ENCODE data around the gene ELOA. TPM values are rescaled to one million over a fixed set of nuclear protein-coding genes. Genes with fewer than 3 reads are reported as not detected.
A peak's percentile ranks its signal among the peaks of the same experiment; 100 is the strongest.
"Not testable (repeated sequence)": the region's sequence is repeated elsewhere in the genome, so short reads cannot be mapped to it uniquely, and the experiment has no call there.

Gene ELOA
- total RNA-seq, 3 donors from 2014 or later (not counting 1 experiment from before 2014, with no cell fraction given), result 28.7 to 48.2 (median 36.9) TPM

- Mint-ChIP-seq H3K27ac (peak within 1 kb of the TSS; percentile 85 to 92), H3K4me3 (peak within 1 kb of the TSS; percentile 94), H3K36me3 (no peaks in the 10 kb centered on the region), H3K4me1 (peaks cover 16 to 29% of the 10 kb centered on the region in 2 donors), H3K9me3 (no peaks in the 10 kb centered on the region), H3K27me3 (ENCODE audit: low read depth in 2 of 2) (no peaks in the 10 kb centered on the region)
- Histone ChIP-seq H3K4me3 (ENCODE audit: low read length) (peak within 1 kb of the TSS; percentile 93), H3K9me3 (ENCODE audit: control insufficient read depth, insufficient read depth, low read length) (no peaks in the 10 kb centered on the region), H3K27ac (ENCODE audit: low read length) (peak within 1 kb of the TSS; percentile 88), H3K36me3 (ENCODE audit: control insufficient read depth, insufficient read depth, low read length) (peaks cover 15% of the 10 kb centered on the region), H3K4me1 (ENCODE audit: control insufficient read depth, insufficient read depth, low read length) (peaks cover 30% of the 10 kb centered on the region), H3K27me3 (ENCODE audit: control insufficient read depth, insufficient read depth, low read length) (no peaks in the 10 kb centered on the region)
- no peak for TF ChIP-seq CTCF (IDR thresholded peaks at IDR 0.05)
- WGBS (ENCODE audit: insufficient coverage), result under 1% methylated on average over 82 of the region's 82 CpGs
- DNase-seq (peak; percentile 93 to 98), ATAC-seq (peak; percentile 92 to 98 (median 93))
- intact Hi-C loops (cut with micrococcal nuclease), result loop anchor here (1.0 to 2.0 kb wide), 2 partner anchors 25 to 68 kb away; partner anchors contain the start of genes FUCA1 and HMGCL
Observed at GRCh38 chr1:23800400-23801337, 57.4 kb downstream of the ELOA start, which contains the start of gene GALE. Gene GALE, minus strand, starts transcription at chr1:23800754. Its CDS starts 1,747 bp downstream, at chr1:23799007.

- peak overlapping the region; percentile 85 to 92 for H3K27ac Mint-ChIP-seq
- H3K9me3 Mint-ChIP-seq, result no peaks in the 10 kb centered on the region
- peak overlapping the region; percentile 94 for H3K4me3 Mint-ChIP-seq
- no peaks in the 10 kb centered on the region for H3K36me3 Mint-ChIP-seq
- H3K36me3 ChIP-seq (ENCODE audit: control insufficient read depth, insufficient read depth, low read length), result peaks cover 12% of the 10 kb centered on the region
- H3K27me3 ChIP-seq (ENCODE audit: control insufficient read depth, insufficient read depth, low read length), result no peaks in the 10 kb centered on the region
- DNase-seq, result peak in 1 of 2 donors; percentile 16
- no peaks in the 10 kb centered on the region for H3K9me3 ChIP-seq (ENCODE audit: control insufficient read depth, insufficient read depth, low read length)
- H3K4me1 Mint-ChIP-seq, result peaks cover 16 to 31% of the 10 kb centered on the region in 2 donors
- 55% methylated on average over 19 of the region's 19 CpGs for WGBS (ENCODE audit: insufficient coverage)
- H3K27me3 Mint-ChIP-seq (ENCODE audit: low read depth in 2 of 2), result no peaks in the 10 kb centered on the region
- peak overlapping the region; percentile 77 for H3K4me3 ChIP-seq (ENCODE audit: low read length)
- no peak for ATAC-seq
- H3K27ac ChIP-seq (ENCODE audit: low read length), result peak overlapping the region; percentile 88
- no peak for TF ChIP-seq CTCF (IDR thresholded peaks at IDR 0.05)
- intact Hi-C loops (cut with micrococcal nuclease), result loop anchor here (2.0 kb wide), 1 partner anchor 67 kb away; the partner anchor contains the start of gene FUCA1
- peaks cover 30% of the 10 kb centered on the region for H3K4me1 ChIP-seq (ENCODE audit: control insufficient read depth, insufficient read depth, low read length)
Observed at GRCh38 chr1:23801338-23801748, 58.1 kb downstream of the ELOA start.

GRCh38 chr1:23801876-23802275, 58.6 kb downstream of the ELOA start:
- no peak overlapping the region for H3K4me3 ChIP-seq (ENCODE audit: low read length)
- DNase-seq (no peak), ATAC-seq (no peak)
- Mint-ChIP-seq H3K4me1 (peaks cover 16 to 31% of the 10 kb centered on the region in 2 donors), H3K27me3 (ENCODE audit: low read depth in 2 of 2) (no peaks in the 10 kb centered on the region), H3K36me3 (no peaks in the 10 kb centered on the region), H3K4me3 (peak overlapping the region; percentile 64), H3K9me3 (no peaks in the 10 kb centered on the region), H3K27ac (peak overlapping the region; percentile 85 to 92)
- no peak overlapping the region for H3K27ac ChIP-seq (ENCODE audit: low read length)
- H3K9me3 ChIP-seq (ENCODE audit: control insufficient read depth, insufficient read depth, low read length), result no peaks in the 10 kb centered on the region
- H3K27me3 ChIP-seq (ENCODE audit: control insufficient read depth, insufficient read depth, low read length), result no peaks in the 10 kb centered on the region
- no peak for TF ChIP-seq CTCF (IDR thresholded peaks at IDR 0.05)
- 89% methylated on average over 10 of the region's 10 CpGs for WGBS (ENCODE audit: insufficient coverage)
- peaks cover 8% of the 10 kb centered on the region for H3K36me3 ChIP-seq (ENCODE audit: control insufficient read depth, insufficient read depth, low read length)
- intact Hi-C loops (cut with micrococcal nuclease), result loop anchor here (2.0 kb wide), 1 partner anchor 67 kb away; the partner anchor contains the start of gene FUCA1
- H3K4me1 ChIP-seq (ENCODE audit: control insufficient read depth, insufficient read depth, low read length), result peaks cover 30% of the 10 kb centered on the region

- peak overlapping the region; percentile 31 for H3K4me3 Mint-ChIP-seq
- H3K9me3 Mint-ChIP-seq; H3K27ac ChIP-seq (ENCODE audit: low read length); DNase-seq; H3K4me3 ChIP-seq (ENCODE audit: low read length); H3K27me3 ChIP-seq (ENCODE audit: control insufficient read depth, insufficient read depth, low read length); ATAC-seq; H3K36me3 Mint-ChIP-seq; H3K27me3 Mint-ChIP-seq (ENCODE audit: low read depth in 2 of 2); intact Hi-C loops (cut with micrococcal nuclease); H3K36me3 ChIP-seq (ENCODE audit: control insufficient read depth, insufficient read depth, low read length); H3K9me3 ChIP-seq (ENCODE audit: control insufficient read depth, insufficient read depth, low read length): not testable (repeated sequence)
- 97% methylated on average over 6 of the region's 7 CpGs for WGBS (ENCODE audit: insufficient coverage)
- peaks cover 30% of the 10 kb centered on the region for H3K4me1 ChIP-seq (ENCODE audit: control insufficient read depth, insufficient read depth, low read length)
- H3K4me1 Mint-ChIP-seq, result peaks cover 16 to 31% of the 10 kb centered on the region in 2 donors
- peak overlapping the region in 1 of 2 donors; percentile 92 for H3K27ac Mint-ChIP-seq
Observed at GRCh38 chr1:23802809-23803342, 59.6 kb downstream of the ELOA start.

All from natural killer cell (primary cell).